GM12865 (cell line): ENCODE results near the gene BCL7A.
A peak's percentile ranks its signal among the peaks of the same experiment; 100 is the strongest.

Experiments
- DNase-seq: peaks from one replicate; pipeline ENCODE4 v3.0.0; 2010; ENCODE audit warnings: low read depth
- H3K4me3 ChIP-seq: 2 replicates; pipeline ENCODE4 v1.5.1; 2011; ENCODE audit warnings: mild to moderate bottlenecking, low read depth, low read length, control low read depth
- CTCF ChIP-seq: IDR thresholded peaks from 2 replicates; pipeline ENCODE4 v1.5.1; 2011; ENCODE audit warnings: low read length, control low read depth, low read depth, inconsistent platforms; ENCODE audit not compliant: insufficient read depth; ENCODE audit errors: missing control alignments

The BCL7A gene

GRCh38 chr12:121990692-121991603, 30.7 kb upstream of the BCL7A start:
- peak; percentile 94 for DNase-seq
- no peak for TF ChIP-seq CTCF
- H3K4me3 ChIP-seq = no peak overlapping the region

- DNase-seq = peak; percentile 95
- no peak for TF ChIP-seq CTCF
- H3K4me3 ChIP-seq = no peak overlapping the region
Observed at GRCh38 chr12:121992059-121992879, 29.4 kb upstream of the BCL7A start.

GRCh38 chr12:121996050-121996944, 25.4 kb upstream of the BCL7A start:
- no peak for TF ChIP-seq CTCF
- DNase-seq = no peak
- no peak overlapping the region for H3K4me3 ChIP-seq

- no peak for DNase-seq
- H3K4me3 ChIP-seq = no peak overlapping the region
- TF ChIP-seq CTCF = no peak
Observed at GRCh38 chr12:121996945-121997612, 24.6 kb upstream of the BCL7A start.

- no peak overlapping the region for H3K4me3 ChIP-seq
- no peak for DNase-seq
- no peak for TF ChIP-seq CTCF
Observed at GRCh38 chr12:122001466-122002209, 20.0 kb upstream of the BCL7A start.
